HG02885 (cell line): Measurements from ENCODE around the gene SIRT6.
"Not testable (repeated sequence)": the region's sequence is repeated elsewhere in the genome, so short reads cannot be mapped to it uniquely, and the experiment has no call there.

ENCODE experiments used
- ATAC-seq: cut with Tn5 transposase; IDR thresholded peaks from one replicate; pipeline ENCODE4 v1.9.1; 2021; ENCODE audit warnings: mild to moderate bottlenecking; ENCODE audit not compliant: unreplicated experiment, poor library complexity

The SIRT6 gene

DNA sequence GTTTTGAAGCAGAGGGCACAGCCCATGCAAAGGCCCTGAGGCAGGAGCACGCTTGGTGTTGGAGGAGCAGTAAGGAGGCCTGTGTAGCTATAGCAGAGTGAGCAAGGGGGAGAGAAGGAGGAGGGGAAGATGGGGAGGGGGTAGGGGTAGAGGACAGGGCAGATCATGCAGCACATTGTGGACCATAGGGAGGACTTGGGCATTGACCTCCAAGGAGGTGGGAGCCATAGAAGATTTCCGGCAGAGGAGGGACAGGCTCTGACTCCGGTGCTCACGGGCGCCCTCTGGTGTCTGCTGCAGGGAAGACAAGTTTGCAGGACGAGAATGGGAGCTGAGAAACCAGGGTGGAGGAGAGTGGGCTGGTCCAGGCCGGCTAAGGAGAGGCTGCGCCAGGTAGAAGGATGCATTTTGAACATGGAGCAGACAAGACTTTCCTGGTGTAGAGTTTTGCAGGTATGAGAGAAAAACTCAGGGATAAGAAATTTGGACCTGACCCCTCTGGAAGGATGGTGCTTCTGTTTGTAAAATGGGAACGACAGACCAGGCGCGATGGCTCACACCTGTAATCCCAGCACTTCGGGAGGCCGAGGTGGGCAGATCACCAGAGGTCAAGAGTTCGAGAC is 42.6 kb downstream of the SIRT6 start:
- ATAC-seq, result no peak

DNA sequence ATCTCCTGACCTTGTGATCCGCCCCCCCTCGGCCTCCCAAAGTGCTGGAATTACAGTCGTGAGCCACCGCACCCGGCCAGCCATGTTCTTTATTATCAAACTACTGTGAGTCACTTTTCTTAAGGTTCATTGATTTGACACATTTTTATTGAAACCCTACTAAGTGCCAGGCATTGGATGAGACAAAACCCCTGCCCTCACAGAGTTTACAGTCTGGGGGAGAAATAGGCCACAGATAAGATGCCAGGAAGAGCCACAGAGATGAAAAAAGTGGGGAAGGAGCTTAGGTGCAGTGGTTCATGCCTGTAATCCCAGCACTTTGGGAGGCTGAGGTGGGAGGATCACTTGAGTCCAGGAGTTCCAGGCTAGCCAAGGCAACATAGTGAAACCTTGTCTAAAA is 43.9 kb downstream of the SIRT6 start:
- ATAC-seq, result no peak

DNA sequence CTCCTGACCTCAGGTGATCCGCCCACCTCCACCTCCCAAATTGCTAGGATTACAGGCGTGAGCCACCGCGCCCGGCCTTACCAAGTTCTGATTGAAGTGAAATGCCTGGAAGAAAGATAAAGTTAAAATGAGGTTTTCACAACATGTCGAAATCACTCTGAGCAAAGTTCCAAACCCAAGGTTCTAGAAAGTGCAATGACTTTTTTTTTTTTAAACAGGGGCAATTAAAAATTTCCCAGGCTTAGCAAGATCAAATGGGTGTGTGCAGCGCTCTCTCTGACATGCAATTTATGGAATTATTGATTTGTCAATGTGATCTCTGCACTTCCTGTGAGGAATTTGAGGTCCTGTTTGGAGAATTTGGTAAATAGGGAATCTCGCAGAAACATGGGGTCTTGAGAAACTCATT is 45.7 kb downstream of the SIRT6 start:
- no peak for ATAC-seq

DNA sequence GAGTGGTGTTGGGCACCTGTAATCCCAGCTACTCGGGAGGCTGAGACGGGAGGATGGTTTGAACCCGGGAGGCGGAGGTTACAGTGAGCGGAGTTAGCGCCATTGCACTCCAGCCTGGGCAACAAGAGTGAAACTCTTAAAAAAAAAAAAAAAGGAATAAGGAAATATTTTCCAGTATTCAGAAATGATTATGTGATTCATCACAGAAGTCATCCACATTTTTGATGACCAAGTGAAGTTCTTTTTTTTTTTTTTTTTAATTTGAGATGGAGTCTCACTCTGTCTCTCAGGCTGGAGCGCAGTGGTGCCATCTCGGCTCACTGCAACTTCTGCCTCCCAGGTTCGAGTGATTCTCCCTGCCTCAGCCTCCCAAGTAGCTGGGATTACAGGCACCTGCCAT is 47.0 kb downstream of the SIRT6 start:
- not testable (repeated sequence) for ATAC-seq

DNA sequence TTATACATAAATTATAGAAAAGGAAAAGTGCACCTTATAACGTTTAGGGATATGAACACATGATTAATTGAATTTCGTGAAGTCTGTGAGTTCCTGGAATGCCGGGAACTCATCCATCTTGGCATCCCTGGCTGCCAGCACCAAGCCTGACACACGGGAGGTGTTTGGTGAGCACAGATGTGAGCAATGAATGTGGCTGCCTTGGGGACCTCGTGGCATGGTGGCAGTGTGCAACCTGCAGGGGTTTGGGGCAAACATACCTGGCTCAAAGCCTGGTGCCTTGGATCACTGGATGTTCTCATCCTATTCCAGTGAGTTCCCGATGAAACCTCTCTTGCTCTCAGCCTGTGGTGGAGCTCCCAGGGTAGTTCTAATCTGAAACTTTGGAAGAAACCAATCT is 48.0 kb downstream of the SIRT6 start:
- no peak for ATAC-seq

DNA sequence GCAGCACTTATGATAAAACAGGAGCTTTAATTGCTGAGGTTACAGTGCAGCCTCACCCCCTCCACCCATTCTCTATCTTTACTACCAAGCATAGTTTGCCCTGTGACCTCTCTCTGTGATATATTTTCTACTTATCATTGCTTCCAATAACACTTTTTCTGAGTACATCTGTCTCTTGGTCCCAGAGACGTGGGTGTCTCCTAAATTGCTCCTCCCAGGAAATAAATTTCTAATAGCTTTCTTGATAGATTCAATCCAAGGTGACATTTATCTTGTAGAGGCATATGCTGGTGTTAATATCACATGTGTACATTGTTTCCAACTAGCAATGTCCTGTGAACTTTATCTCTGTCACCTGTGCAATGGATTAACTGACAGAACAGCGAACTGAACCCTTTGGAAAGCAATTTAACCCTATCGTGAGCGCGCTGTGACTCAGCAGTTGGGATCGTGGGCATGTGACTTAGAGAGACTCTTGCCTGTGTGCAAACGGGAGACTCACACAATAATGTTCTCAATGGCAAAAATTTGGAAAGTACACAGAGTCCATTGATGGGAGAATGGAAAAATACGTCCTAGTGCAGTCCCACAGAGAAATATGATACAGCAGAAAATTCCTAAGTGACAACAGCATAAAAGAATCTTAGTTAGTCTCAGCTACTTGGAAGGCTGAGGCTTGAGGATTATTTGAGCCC is 51.5 kb downstream of the SIRT6 start:
- ATAC-seq, result no peak

DNA sequence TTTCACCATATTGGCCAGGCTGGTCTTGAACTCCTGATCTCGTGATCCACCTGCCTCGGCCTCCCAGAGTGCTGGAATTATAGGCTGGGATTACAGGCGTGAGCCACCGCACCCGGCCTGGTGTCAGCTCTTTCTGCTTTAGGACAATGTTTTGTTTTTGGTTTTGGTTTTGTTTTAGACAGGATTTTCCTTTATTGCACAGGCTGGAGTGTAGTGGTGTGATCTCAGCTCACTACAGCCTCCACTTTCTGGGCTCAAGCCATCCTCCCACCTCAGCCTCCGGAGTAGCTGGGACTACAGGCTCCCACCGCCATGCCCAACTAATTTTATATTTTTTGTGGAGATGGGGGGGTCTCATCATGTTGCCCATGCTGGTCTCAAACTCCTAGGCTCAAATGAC is 53.3 kb downstream of the SIRT6 start:
- not testable (repeated sequence) for ATAC-seq

DNA sequence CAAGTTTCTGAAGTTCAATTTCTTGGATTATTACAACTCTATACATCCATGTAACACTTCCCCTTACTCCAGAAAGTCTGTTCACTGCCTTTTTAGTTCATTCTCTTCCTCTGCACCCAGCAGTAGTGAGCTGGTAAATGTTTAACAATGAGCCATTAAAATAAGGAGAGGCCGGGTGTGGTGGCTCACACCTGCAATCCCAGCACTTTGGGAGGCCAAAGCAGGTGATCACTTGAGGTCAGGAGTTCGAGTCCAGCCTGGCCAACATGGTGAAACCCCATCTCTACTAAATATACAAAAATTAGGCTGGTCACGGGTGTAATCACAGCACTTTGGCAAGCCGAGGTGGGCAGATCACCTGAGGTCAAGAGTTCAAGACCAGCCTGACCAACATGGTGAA is 55.0 kb downstream of the SIRT6 start:
- ATAC-seq, result not testable (repeated sequence)

DNA sequence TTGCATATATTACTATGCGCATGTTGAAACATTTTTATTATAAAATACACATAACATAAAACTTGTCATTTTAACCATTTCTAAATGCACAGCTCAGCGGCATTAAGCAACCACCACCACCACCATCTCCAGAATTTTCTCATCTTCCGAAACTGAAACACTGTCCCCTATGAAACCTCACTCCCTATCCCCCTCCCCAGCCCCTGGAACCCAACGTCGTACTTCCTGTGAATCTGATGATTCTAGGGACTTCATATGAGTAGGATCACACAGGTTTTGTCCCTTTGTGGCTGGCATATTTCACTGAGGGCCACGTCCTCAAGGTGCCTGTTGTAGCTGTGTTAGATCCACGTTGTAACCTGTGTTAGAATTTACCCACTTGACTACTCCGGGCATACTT is 57.7 kb downstream of the SIRT6 start:
- no peak for ATAC-seq
